PFSK-1 (cell line): ENCODE measurements around the gene HSPB2.

Experiments used
- FOXP2 ChIP-seq: optimal IDR thresholded peaks from 2 replicates; pipeline ENCODE3; 2011; ENCODE audit warnings: borderline replicate concordance, control low read depth, inconsistent platforms; ENCODE audit not compliant: insufficient read depth; ENCODE audit errors: extremely low read length, extremely low read depth
- POLR2AphosphoS5 ChIP-seq: IDR thresholded peaks from 2 replicates; pipeline ENCODE4 v1.6.1; 2012; ENCODE audit warnings: low read depth, mild to moderate bottlenecking, control low read depth, low read length, moderate library complexity
- REST ChIP-seq, 2 experiments: IDR thresholded peaks; 2 replicates each; pipeline versions ENCODE4 v1.6.1 to v1.8.0; 2011 to 2012; ENCODE audit warnings: low read depth in 2 of 2, low read length in 2 of 2, control low read depth in 1 of 2, inconsistent platforms in 1 of 2, mild to moderate bottlenecking in 1 of 2, moderate library complexity in 1 of 2; ENCODE audit not compliant: insufficient read depth in 1 of 2
- SIN3A ChIP-seq: IDR thresholded peaks from 2 replicates; pipeline ENCODE4 v1.6.1; 2012; ENCODE audit warnings: mild to moderate bottlenecking, low read length, moderate library complexity, borderline replicate concordance; ENCODE audit not compliant: insufficient read depth
- TAF1 ChIP-seq: IDR thresholded peaks from 2 replicates; pipeline ENCODE4 v1.6.1; 2012; ENCODE audit warnings: low read length, control low read depth, borderline replicate concordance; ENCODE audit not compliant: insufficient read depth

The HSPB2 gene

GRCh38 chr11:111909378-111909777 is 3.2 kb upstream of the HSPB2 start:
- TF ChIP-seq POLR2AphosphoS5 (no peak), FOXP2 (no peak), SIN3A (no peak), REST (IDR thresholded peaks at IDR 0.05; ENCODE audit: insufficient read depth in 1 of 2, low read depth in 2 of 2, low read length in 2 of 2) (no peak), TAF1 (no peak)

GRCh38 chr11:111910676-111911562 is 1.6 kb upstream of the HSPB2 start:
- TF ChIP-seq FOXP2 (no peak), REST (IDR thresholded peaks at IDR 0.05; ENCODE audit: insufficient read depth in 1 of 2, low read depth in 2 of 2, low read length in 2 of 2) (no peak), SIN3A (no peak), POLR2AphosphoS5 (no peak)

- TF ChIP-seq TAF1 (no peak), POLR2AphosphoS5 (no peak), SIN3A (no peak), FOXP2 (no peak), REST (IDR thresholded peaks at IDR 0.05; ENCODE audit: insufficient read depth in 1 of 2, low read depth in 2 of 2, low read length in 2 of 2) (no peak)
Observed at GRCh38 chr11:111911563-111912401, 752 bp upstream of the HSPB2 start, which contains the start of gene CRYAB. TSS of gene CRYAB (minus strand) at chr11:111911770. CDS start at chr11:111911724, 46 bp downstream.

GRCh38 chr11:111913031-111913861 is 712 bp downstream of the HSPB2 start:
- TF ChIP-seq TAF1 (no peak), FOXP2 (no peak), SIN3A (no peak)

GRCh38 chr11:111913997-111914396 is 1.5 kb downstream of the HSPB2 start:
- TF ChIP-seq TAF1 (no peak), REST (IDR thresholded peaks at IDR 0.05; ENCODE audit: insufficient read depth in 1 of 2, low read depth in 2 of 2, low read length in 2 of 2) (no peak), POLR2AphosphoS5 (no peak), SIN3A (no peak), FOXP2 (no peak)
